BLaER1 (cell line): ENCODE data around the gene RREB1.

Experiments used
- H3K27ac ChIP-seq: shearing (Covaris generic); formaldehyde crosslinking; 2 replicates; pipeline ENCODE4 v1.8.1; 2022
- H3K27me3 ChIP-seq: shearing (Covaris generic); formaldehyde crosslinking; 2 replicates; pipeline ENCODE4 v1.8.1; 2022
- H3K36me3 ChIP-seq: shearing (Covaris generic); formaldehyde crosslinking; 2 replicates; pipeline ENCODE4 v1.8.1; 2022
- H3K4me1 ChIP-seq: shearing (Covaris generic); formaldehyde crosslinking; 2 replicates; pipeline ENCODE4 v1.8.1; 2022
- H3K4me2 ChIP-seq: shearing (Covaris generic); formaldehyde crosslinking; 2 replicates; pipeline ENCODE4 v1.8.1; 2022
- H3K4me3 ChIP-seq: shearing (Covaris generic); formaldehyde crosslinking; 2 replicates; pipeline ENCODE4 v1.8.1; 2022
- H3K9ac ChIP-seq: shearing (Covaris generic); formaldehyde crosslinking; 2 replicates; pipeline ENCODE4 v1.8.1; 2022
- H3K9me3 ChIP-seq: shearing (Covaris generic); formaldehyde crosslinking; 2 replicates; pipeline ENCODE4 v1.8.1; 2022
- H4K20me1 ChIP-seq: shearing (Covaris generic); formaldehyde crosslinking; 2 replicates; pipeline ENCODE4 v1.8.1; 2022
- Cebpa-rat ChIP-seq: shearing (Covaris generic); IDR thresholded peaks from 2 replicates; pipeline ENCODE4 v1.8.1; 2022

RREB1 gene

DNA sequence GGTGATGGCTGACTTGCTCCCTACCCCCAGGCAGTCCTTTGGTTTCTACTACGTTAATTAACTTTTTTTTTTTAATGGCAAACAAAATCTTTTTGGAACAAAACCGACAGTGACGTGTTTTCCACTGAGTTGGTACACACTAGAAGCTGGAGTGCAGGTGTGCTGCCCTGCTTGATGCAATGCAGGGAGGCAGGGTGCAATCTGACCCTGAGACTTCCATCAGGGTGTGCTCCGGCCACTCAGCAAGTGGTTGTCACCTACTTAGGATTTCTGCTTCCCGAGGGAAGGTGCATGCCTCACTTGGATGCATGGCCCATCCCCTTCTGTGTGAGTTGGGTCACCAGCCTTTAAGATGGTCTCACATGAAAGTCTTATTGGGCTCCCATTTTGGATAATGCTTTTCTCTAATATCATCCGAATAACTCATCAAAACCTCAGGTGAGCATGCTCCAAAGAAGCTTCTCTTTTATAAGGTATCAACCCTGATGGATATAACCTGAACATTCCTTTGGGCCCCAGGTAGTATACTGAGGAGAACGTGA lies 14.0 kb downstream of the RREB1 start:
- Histone ChIP-seq H3K27me3 (no peaks in the 10 kb centered on the region), H3K4me3 (no peak overlapping the region), H3K36me3 (peaks cover 65% of the 10 kb centered on the region)

GRCh38 chr6:7122684-7123083 lies 14.9 kb downstream of the RREB1 start:
- H4K20me1 ChIP-seq, result peaks cover 100% of the 10 kb centered on the region
- TF ChIP-seq Cebpa-rat, result no peak
- H3K4me1 ChIP-seq, result peaks cover 27% of the 10 kb centered on the region
- peaks cover 68% of the 10 kb centered on the region for H3K36me3 ChIP-seq
- H3K4me2 ChIP-seq, result no peak overlapping the region
- H3K9ac ChIP-seq, result no peak overlapping the region
- no peak overlapping the region for H3K4me3 ChIP-seq
- no peak overlapping the region for H3K27ac ChIP-seq
- no peaks in the 10 kb centered on the region for H3K27me3 ChIP-seq
- peaks cover 16% of the 10 kb centered on the region for H3K9me3 ChIP-seq

More for the DNA sequence above, 14.0 kb downstream of the RREB1 start:
- Histone ChIP-seq H3K27ac (no peak overlapping the region), H4K20me1 (peaks cover 100% of the 10 kb centered on the region), H3K9ac (no peak overlapping the region), H3K9me3 (peaks cover 16% of the 10 kb centered on the region), H3K4me1 (peaks cover 18% of the 10 kb centered on the region), H3K4me2 (no peak overlapping the region)
- TF ChIP-seq Cebpa-rat, result no peak

DNA sequence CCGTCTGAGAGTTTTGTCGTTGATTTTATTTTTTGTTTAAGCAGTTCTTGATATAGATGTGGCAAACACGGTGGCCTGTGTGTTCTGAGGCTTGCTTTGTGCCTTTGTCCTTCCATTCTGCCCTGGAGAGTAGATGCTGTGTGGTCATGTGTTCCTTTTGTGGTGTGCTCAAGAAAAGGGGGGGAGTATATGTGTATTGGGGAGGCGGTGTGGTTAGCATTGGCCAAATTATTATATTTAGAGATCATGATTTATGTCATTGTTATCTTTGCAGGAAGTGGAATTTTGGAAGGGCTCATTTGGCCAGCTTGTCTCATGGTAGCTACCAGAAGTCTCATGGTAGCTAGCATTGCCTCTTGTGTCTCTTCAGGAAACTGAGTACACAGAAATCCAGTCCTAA lies 16.4 kb downstream of the RREB1 start:
- Histone ChIP-seq H3K36me3 (peaks cover 78% of the 10 kb centered on the region), H3K9ac (no peak overlapping the region), H3K4me3 (no peak overlapping the region), H3K4me2 (0 out of 2 replicates have a peak overlapping the region, but pooled peaks have one; percentile 15), H3K4me1 (peaks cover 41% of the 10 kb centered on the region), H3K27me3 (no peaks in the 10 kb centered on the region), H3K27ac (no peak overlapping the region), H3K9me3 (peaks cover 16% of the 10 kb centered on the region), H4K20me1 (peaks cover 100% of the 10 kb centered on the region)
- no peak for TF ChIP-seq Cebpa-rat

DNA sequence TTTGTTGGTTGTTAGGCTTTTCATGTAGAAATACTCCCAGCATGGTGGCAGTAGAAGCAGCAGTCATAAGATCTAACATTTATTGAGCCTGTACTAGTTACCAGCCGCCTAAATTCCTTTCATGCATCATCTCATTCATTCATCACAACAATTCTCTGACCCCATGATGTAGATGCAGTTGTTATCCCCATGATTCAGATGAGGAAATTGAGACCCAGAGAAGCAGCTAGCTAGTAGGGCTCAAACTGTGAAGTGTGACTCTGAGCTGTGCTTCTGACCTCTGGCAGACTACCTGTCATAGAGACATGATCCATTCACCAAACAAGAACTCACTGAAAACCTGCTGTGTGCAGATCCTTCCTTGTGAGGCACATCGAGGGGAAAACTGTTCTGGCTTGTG lies 16.9 kb downstream of the RREB1 start:
- peaks cover 84% of the 10 kb centered on the region for H3K36me3 ChIP-seq
- H3K4me3 ChIP-seq, result no peak overlapping the region
- peaks cover 16% of the 10 kb centered on the region for H3K9me3 ChIP-seq
- no peak for TF ChIP-seq Cebpa-rat
- no peak overlapping the region for H3K9ac ChIP-seq
- no peak overlapping the region for H3K27ac ChIP-seq
- H4K20me1 ChIP-seq, result peaks cover 100% of the 10 kb centered on the region
- no peak overlapping the region for H3K4me2 ChIP-seq
- H3K4me1 ChIP-seq, result peaks cover 44% of the 10 kb centered on the region
- H3K27me3 ChIP-seq, result no peaks in the 10 kb centered on the region

DNA sequence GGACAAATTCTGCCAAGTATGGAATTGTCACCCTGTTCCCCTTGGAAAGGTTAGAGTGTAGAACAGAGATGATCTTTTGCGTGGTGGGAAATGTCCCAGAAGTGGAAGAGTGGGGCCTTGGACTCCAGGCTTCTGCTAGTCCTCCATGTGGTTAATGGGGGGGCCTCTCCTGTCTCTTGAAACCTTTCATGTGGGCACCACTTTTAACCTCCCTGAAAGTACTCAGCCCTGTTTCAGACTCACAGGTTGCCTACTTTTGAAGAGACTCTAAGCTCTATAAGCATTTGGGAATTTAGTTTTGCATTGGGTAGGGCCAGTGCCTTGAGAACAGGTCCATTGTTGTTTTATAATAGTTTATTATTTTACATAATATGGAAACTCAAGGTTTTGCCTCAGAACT lies 17.5 kb downstream of the RREB1 start:
- Histone ChIP-seq H3K27me3 (no peaks in the 10 kb centered on the region), H3K36me3 (peaks cover 87% of the 10 kb centered on the region), H3K9me3 (peaks cover 16% of the 10 kb centered on the region), H3K9ac (no peak overlapping the region), H3K4me1 (peaks cover 49% of the 10 kb centered on the region), H3K27ac (no peak overlapping the region), H4K20me1 (peaks cover 100% of the 10 kb centered on the region), H3K4me3 (no peak overlapping the region), H3K4me2 (no peak overlapping the region)
- TF ChIP-seq Cebpa-rat, result no peak

DNA sequence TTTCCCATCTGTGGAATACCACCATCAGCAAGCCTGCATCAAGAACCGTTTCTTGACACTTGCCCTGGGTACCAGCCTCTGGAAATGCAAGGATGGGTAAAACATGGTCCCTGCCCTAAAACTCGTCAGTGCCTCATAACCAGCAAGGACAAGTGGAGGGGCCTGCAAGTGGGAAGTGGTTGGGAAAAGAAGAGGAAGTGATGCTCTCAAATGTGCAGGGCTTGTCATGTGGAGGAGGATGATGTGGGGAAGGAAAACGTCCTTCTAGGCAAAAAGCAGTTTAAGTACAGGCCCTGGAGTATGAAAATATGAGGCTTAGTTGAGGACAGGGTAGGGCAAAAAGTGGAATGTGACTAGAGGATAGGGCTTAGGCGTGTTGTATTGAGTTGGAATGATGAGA lies 19.0 kb downstream of the RREB1 start:
- Histone ChIP-seq H3K9ac (no peak overlapping the region), H3K36me3 (peaks cover 77% of the 10 kb centered on the region), H4K20me1 (peaks cover 100% of the 10 kb centered on the region), H3K4me3 (no peak overlapping the region), H3K27me3 (no peaks in the 10 kb centered on the region), H3K4me1 (peaks cover 50% of the 10 kb centered on the region), H3K4me2 (0 out of 2 replicates have a peak overlapping the region, but pooled peaks have one; percentile 21), H3K27ac (no peak overlapping the region), H3K9me3 (peaks cover 11% of the 10 kb centered on the region)
- TF ChIP-seq Cebpa-rat, result no peak

- Histone ChIP-seq H3K27me3 (no peaks in the 10 kb centered on the region), H3K9ac (no peak overlapping the region), H3K27ac (no peak overlapping the region), H4K20me1 (peaks cover 100% of the 10 kb centered on the region), H3K4me3 (no peak overlapping the region), H3K4me1 (peaks cover 57% of the 10 kb centered on the region), H3K9me3 (peaks cover 3% of the 10 kb centered on the region; the same call in 1 of the 2 replicates), H3K36me3 (peaks cover 73% of the 10 kb centered on the region), H3K4me2 (no peak overlapping the region; the same call in 1 of the 2 replicates)
- TF ChIP-seq Cebpa-rat, result no peak
These were observed 19.9 kb downstream of the RREB1 start for GRCh38 chr6:7127680-7128079.

GRCh38 chr6:7129360-7129759 lies 21.6 kb downstream of the RREB1 start:
- Histone ChIP-seq H4K20me1 (peaks cover 100% of the 10 kb centered on the region), H3K4me3 (no peak overlapping the region), H3K27me3 (no peaks in the 10 kb centered on the region), H3K27ac (no peak overlapping the region), H3K4me1 (peaks cover 52% of the 10 kb centered on the region), H3K9me3 (no peaks in the 10 kb centered on the region), H3K9ac (no peak overlapping the region), H3K4me2 (0 out of 2 replicates have a peak overlapping the region, but pooled peaks have one; percentile 7), H3K36me3 (peaks cover 56% of the 10 kb centered on the region)
- TF ChIP-seq Cebpa-rat, result no peak

GRCh38 chr6:7129784-7130569 lies 22.2 kb downstream of the RREB1 start:
- peaks cover 53% of the 10 kb centered on the region for H3K4me1 ChIP-seq
- no peak for TF ChIP-seq Cebpa-rat
- H3K27ac ChIP-seq, result no peak overlapping the region
- H3K27me3 ChIP-seq, result no peaks in the 10 kb centered on the region
- H4K20me1 ChIP-seq, result peaks cover 100% of the 10 kb centered on the region
- H3K9me3 ChIP-seq, result no peaks in the 10 kb centered on the region
- no peak overlapping the region for H3K4me3 ChIP-seq
- no peak overlapping the region for H3K4me2 ChIP-seq
- H3K9ac ChIP-seq, result no peak overlapping the region
- H3K36me3 ChIP-seq, result peaks cover 50% of the 10 kb centered on the region

DNA sequence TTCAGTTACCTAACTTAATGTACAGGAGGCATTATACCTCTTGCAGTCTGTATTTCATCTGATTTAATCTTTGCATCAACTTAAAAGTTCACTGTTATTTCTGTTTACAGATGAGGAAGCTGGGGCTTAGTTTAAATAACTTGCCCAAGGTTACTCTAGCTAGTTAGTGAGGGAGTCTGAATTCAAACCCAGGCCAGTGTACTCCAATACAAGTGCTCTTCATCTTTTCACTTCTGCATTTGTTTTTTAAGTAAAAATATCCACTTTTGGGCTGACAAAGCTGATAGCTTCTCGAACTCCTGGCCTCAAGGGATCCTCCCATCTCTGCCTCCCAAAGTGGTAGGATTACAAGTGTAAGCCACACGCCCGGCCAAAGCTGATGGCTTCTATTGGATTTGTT lies 23.6 kb downstream of the RREB1 start:
- peaks cover 60% of the 10 kb centered on the region for H3K4me1 ChIP-seq
- H3K27me3 ChIP-seq, result no peaks in the 10 kb centered on the region
- H3K9ac ChIP-seq, result no peak overlapping the region
- H3K36me3 ChIP-seq, result peaks cover 37% of the 10 kb centered on the region
- H3K9me3 ChIP-seq, result no peaks in the 10 kb centered on the region
- TF ChIP-seq Cebpa-rat, result no peak
- no peak overlapping the region for H3K4me3 ChIP-seq
- peaks cover 100% of the 10 kb centered on the region for H4K20me1 ChIP-seq
- H3K4me2 ChIP-seq, result no peak overlapping the region
- H3K27ac ChIP-seq, result no peak overlapping the region
